Psoas muscle (tissue), 8 donors: ENCODE results near the gene MTCL1. TPM values are rescaled to one million over a fixed set of nuclear protein-coding genes. Genes with fewer than 3 reads are reported as not detected.

Experiments
- ATAC-seq, 4 donors: fragments of 200-7000 bp; cut with Tn5 transposase; one replicate each; pipeline ENCODE4 v1.9.1; 2020; ENCODE audit warnings: moderate library complexity in 3 of 4, mild to moderate bottlenecking in 2 of 4
- DNase-seq, 2 donors: peaks; one replicate each; pipeline ENCODE4 v3.0.0-alpha.2; 2020
- H3K27ac ChIP-seq: fragments of 200-600 bp; one replicate; pipeline ENCODE4 v1.8.0; 2022
- H3K27me3 ChIP-seq, 3 donors: fragments of 200-600 bp in 1 of 3; one replicate each; pipeline versions ENCODE4 v1.6.1 to v1.8.0; 2013 to 2022; ENCODE audit warnings: low read length in 2 of 3, mild to moderate bottlenecking in 2 of 3, moderate library complexity in 1 of 3; ENCODE audit not compliant: insufficient read depth in 3 of 3
- H3K36me3 ChIP-seq, 2 donors: fragments of 200-600 bp in 1 of 2; one replicate each; pipeline versions ENCODE4 v1.6.1 to v1.8.0; 2013 to 2022; ENCODE audit warnings: low read depth in 1 of 2, mild to moderate bottlenecking in 1 of 2, moderate library complexity in 1 of 2; ENCODE audit not compliant: insufficient read depth in 1 of 2
- H3K4me1 ChIP-seq: fragments of 200-600 bp; one replicate; pipeline ENCODE4 v1.8.0; 2022
- H3K4me3 ChIP-seq: fragments of 200-600 bp; one replicate; pipeline ENCODE4 v1.8.0; 2022; ENCODE audit warnings: mild to moderate bottlenecking
- H3K9me3 ChIP-seq: fragments of 200-600 bp; one replicate; pipeline ENCODE4 v1.8.0; 2022
- CTCF ChIP-seq: fragments of 200-600 bp; IDR thresholded peaks from one replicate; pipeline ENCODE4 v1.8.0; 2022; ENCODE audit warnings: antibody characterized with exemption
- WGBS, 3 donors: extraction: QIAGEN DNeasy Blood & Tissue Kit; methylation state at CpG; one replicate each; pipeline versions ENCODE4 v1.1.6 to v1.1.7; 2013; 5-methylcytosine and 5-hydroxymethylcytosine counted together
- intact Hi-C, 2 donors: fragments of 100-400 bp; cut with DNase I; formaldehyde crosslinking; loops; one replicate each; pipeline versions ENCODE4 v1.11.0 to v1.14.2; 2022
- polyA plus RNA-seq, 3 donors: library from polyadenylated mRNA; stranded (reverse); fragments of 200-250 nt; gene quantifications; one replicate each; pipeline ENCODE4 v1.2.3, GENCODE V29; 2013
- total RNA-seq, 4 donors: library from RNA; stranded (reverse); fragmentation: NEBNext Ultra II Directional in 2 of 4; extraction: Animal tissue kit (Norgen Biotek cat#: 25700) in 2 of 4; gene quantifications; one replicate each; pipeline versions ENCODE4 v1.2.1 to v1.2.4, GENCODE V29; 2021 to 2023
- donor health status: healthy with polysubstance abuse.
- donor health status: DM: no; HTN: no; CAD: no; lungs with moderate emphysema.
- donor health status: Bipolar disorder and iron deficiency.
- donor health status: healthy.
- donor health status: DM: yes; HTN: yes; CAD: no.
- donor health status: DM: no; HTN: no; CAD: no.
- donor health status: DM: no; HTN: no; CAD: no.
- donor health status: DM: yes; HTN: yes; CAD: no.

The MTCL1 gene
- total and polyA plus RNA-seq, 7 donors: 1.3 to 5.3 (median 3.0) TPM

- intact Hi-C loops: no loop called here
- Histone ChIP-seq H3K4me1 (no peaks in the 10 kb centered on the region), H3K27me3 (no peaks in the 10 kb centered on the region), H3K4me3 (no peak overlapping the region), H3K36me3 (peaks cover 0 to 12% of the 10 kb centered on the region in 2 donors), H3K27ac (no peak overlapping the region), H3K9me3 (no peaks in the 10 kb centered on the region)
- ATAC-seq: no peak
- TF ChIP-seq CTCF: no peak
- no peak for DNase-seq
- WGBS, 3 donors: 92 to 96% (median 93%) methylated on average over 7 of the region's 7 CpGs
These were observed 14.8 kb downstream of the MTCL1 start for GRCh38 chr18:8720141-8720540.

GRCh38 chr18:8721094-8721669 is 15.8 kb downstream of the MTCL1 start:
- intact Hi-C loops: no loop called here
- Histone ChIP-seq H3K27ac (no peak overlapping the region), H3K4me3 (no peak overlapping the region), H3K4me1 (no peaks in the 10 kb centered on the region), H3K36me3 (peaks cover 0 to 12% of the 10 kb centered on the region in 2 donors), H3K27me3 (no peaks in the 10 kb centered on the region), H3K9me3 (no peaks in the 10 kb centered on the region)
- 88 to 92% (median 90%) methylated on average over 9 of the region's 9 CpGs for WGBS, 3 donors
- no peak for TF ChIP-seq CTCF
- no peak for ATAC-seq
- DNase-seq: no peak

- H3K9me3 ChIP-seq: no peaks in the 10 kb centered on the region
- no peak overlapping the region for H3K27ac ChIP-seq
- ATAC-seq (no peak), DNase-seq (no peak)
- no peaks in the 10 kb centered on the region for H3K27me3 ChIP-seq
- H3K4me3 ChIP-seq: no peak overlapping the region
- no peak for TF ChIP-seq CTCF
- intact Hi-C loops: no loop called here
- H3K4me1 ChIP-seq: no peaks in the 10 kb centered on the region
- 73 to 96% (median 91%) methylated on average over 4 to 5 of the region's 5 CpGs for WGBS, 3 donors
- H3K36me3 ChIP-seq: peaks cover 0 to 12% of the 10 kb centered on the region in 2 donors
These were observed 16.4 kb downstream of the MTCL1 start for GRCh38 chr18:8721716-8722115.

- TF ChIP-seq CTCF: no peak
- Histone ChIP-seq H3K4me1 (no peaks in the 10 kb centered on the region), H3K36me3 (peaks cover 0 to 12% of the 10 kb centered on the region in 2 donors), H3K27ac (no peak overlapping the region), H3K27me3 (no peaks in the 10 kb centered on the region), H3K9me3 (no peaks in the 10 kb centered on the region), H3K4me3 (no peak overlapping the region)
- 93 to 96% (median 93%) methylated on average over 13 of the region's 13 CpGs for WGBS, 3 donors
- intact Hi-C loops: no loop called here
- no peak for DNase-seq
- no peak for ATAC-seq
These were observed 17.8 kb downstream of the MTCL1 start for GRCh38 chr18:8722946-8723820.
